Ecto neural progenitor cell (in vitro differentiated cells): ENCODE measurements around the gene EFTUD2.
"Not testable (repeated sequence)": the region's sequence is repeated elsewhere in the genome, so short reads cannot be mapped to it uniquely, and the experiment has no call there.

Source experiments
- DNase-seq: peaks from one replicate; pipeline ENCODE4 v3.0.0-alpha.2; 2018; ENCODE audit warnings: low spot score

The EFTUD2 gene

DNA sequence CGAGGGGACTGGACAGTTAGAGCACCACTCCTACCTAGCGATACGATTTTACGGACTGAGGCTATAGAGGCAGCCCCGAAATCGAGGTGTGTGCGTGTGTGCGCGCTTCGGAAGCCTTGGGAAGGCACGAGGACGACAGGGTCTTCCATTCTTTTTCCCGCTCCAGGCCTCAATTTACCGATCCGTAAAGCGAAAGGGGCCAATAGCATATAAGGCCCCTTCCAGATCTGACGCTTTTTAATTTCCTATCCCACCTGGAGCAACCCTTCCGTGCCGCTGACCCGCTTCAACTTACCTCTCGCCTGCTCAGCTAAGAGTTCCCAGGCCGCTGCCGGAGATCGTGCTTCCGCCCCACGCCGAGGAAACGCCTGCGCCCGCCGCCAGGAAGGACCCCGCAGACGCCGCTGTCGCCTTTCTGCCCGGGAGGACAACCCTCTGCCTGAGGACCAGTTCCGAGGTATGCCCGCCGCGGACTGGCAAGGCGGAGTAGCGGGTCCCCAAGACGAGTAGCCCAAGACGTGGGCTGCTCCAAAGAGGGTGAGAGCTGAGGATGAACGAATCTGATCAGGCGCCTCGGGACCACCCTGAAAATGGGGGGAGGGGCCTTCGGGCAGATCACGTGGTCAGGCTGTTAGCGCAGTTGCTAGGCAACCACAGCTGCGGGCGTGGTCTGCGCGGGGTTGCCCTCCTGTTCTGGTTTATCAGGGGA is at the start of gene EFTUD2:
TSS of gene EFTUD2 (minus strand) at position 372 of the 709 bp plus-strand sequence. CDS start 4,924 bp downstream, outside the sequence.
- DNase-seq, result peak; percentile 99

DNA sequence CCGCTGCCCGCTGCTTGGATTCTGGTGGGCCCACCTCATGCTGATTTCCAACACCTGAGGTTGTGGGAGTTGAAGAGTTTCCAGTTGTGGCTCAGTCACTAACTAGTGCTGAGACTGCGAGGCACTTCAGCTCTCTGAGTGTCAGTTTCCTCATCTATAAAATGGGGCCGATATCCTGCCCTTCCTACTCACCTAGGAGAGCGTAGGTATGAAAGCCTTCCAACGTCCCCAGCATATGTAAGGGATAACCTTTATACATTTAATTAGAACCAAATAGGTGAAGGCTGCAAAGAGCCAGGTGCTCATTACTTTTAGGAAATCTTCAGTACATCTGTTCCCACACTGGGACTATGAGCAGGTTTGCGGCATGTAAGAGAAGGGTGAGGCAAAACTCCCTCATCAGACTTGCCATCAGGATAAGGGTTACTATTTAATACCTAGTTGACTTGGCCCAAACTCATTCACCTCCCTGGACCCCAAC is 49.1 kb upstream of the EFTUD2 start:
- no peak for DNase-seq

DNA sequence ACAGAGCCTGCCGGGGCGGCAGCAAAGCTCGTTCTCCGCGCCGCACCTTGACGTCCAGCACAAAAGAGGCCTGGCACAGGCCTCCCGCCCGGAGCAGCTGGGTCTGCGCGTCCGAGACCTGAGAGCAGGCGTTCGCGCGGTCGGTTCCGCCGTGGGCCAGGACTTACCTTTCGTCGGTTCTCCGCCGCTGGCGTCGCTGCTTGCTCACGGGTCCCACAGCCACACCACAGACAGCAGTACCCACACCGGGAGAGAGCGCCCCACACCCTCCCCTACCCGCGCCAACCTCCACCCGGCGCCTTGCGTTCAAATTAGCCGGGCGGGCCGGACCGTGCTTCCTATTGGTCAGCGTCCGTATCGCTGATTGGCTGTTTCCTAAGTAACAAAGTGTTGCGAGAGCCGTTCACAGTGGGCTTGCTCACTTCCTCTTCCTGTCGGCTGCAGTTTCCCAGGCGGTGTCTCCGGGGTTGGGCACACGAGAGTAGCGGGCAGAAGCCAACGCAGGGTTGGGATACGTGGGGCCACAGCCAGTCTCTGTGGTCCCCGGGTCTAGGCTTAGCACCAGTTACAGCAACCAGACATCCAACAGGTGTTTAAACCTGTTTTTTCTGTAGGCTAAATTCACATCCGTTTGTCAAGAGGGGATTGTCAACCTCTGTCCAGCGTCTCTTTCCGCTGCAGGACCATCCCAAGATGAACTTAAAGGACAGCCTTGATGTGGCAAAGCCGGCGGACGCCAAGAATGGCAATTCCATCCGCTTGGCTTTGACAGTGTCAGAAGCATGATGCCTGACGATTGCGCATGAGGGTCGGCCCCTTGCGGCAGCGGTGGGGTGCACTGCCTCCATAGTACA is 48.4 kb upstream of the EFTUD2 start, which contains the start of gene KIF18B:
TSS of gene KIF18B (minus strand) at position 313 of the 854 bp plus-strand sequence. CDS start 11,429 bp downstream, outside the sequence.
- DNase-seq, result peak; percentile 98

DNA sequence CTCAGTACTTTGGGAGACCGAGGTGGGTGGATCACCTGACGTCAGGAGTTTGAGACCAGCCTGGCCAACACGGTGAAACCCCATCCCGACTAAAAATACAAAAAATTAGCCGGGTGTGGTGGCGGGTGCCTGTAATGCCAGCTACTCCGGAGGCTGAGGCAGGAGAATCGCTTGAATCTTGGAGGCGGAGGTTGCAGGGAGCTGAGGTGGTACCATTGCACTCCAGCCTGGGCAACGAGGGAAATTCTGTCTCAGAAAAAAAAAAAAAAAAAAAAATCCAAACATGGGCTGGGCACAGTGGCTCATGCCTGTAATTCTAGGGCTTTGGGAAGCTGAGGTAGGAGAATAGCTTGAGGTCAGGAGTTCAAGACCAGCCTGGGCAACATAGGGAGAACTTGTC is 46.4 kb upstream of the EFTUD2 start:
- not testable (repeated sequence) for DNase-seq

DNA sequence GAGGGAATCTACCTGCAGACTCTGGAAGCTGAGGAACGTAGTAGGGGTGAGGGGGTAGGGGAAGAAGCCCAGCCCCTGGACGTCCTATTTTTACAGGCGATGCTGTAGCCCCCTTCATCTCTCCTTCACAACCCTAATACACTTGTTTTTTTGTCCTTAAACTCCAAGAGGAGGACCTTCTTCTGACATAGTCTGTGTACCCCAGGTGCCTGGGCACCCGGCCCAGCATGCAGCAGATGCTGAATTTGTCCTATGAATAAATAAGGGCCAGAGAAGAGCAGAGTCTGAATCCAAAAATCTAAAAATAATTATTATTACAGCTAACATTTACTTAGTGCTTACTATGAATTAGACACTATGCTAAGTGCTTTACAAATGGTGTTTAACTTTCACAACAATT is 43.2 kb upstream of the EFTUD2 start:
- DNase-seq, result no peak

DNA sequence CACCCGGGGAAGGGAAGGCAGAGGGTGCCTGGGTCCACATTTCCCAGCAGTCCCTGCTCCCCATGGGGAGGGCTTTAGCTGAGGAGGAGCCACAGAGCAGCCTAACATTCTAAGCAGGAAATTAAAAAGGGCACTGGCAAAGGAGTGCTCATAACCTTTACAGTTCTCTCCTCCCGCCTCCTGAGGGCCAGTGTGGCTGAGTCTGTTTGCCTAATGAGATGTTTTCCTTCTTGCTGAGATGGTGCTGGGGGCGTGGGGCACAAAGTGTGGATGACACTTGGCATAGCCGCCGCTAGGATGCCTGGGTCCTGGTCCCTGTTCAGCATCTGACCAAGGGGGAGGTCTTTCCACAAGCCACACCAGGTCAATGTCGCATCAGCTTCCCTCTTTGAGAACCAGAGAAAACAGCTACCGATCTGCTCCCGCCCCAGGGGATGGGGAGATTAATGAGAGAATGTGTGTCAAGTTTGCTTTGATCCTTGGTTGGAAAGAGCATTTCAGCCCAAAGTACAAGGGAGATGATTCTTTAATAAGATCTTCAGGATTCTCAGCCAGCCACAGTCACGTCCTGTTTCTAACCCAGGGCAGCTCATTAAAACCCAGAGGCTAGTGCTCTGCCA is 42.6 kb upstream of the EFTUD2 start:
- no peak for DNase-seq

DNA sequence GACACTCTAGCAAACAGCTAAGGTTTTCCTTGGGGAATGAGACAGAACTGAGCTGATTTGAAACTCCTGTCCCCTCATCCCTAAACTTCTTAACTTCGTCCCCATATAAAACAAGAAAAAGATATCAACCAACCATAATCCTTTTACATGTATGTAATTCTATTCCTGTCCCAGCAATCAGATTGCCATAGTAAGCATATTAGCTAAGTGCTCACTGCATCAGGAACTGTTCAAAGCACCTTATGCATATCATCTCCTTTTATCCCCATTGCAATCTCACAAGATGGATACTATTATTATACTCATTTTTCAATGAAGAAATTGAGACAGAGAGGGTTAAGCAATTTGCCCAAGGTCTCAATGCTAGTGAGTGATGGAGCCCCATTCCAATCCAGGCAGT is 41.5 kb upstream of the EFTUD2 start:
- no peak for DNase-seq

DNA sequence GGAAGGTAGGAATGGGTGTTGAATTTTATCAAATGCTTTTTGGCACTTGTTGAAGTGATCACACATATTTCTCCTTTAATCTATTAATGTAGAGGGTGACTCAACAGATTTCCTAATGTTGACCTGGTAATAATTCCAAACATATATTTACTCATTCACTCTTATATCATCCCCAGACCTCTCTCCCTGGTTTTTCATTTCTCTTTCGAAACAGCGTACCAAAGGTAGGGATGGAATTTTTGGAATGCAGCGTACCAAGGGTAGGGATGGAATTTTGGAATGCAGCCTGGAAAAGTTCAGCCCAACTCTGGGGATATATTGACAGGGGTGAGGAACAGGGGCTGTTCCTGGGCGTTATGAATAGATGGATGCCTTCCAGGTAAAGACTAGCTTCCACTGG is 41.1 kb upstream of the EFTUD2 start:
- no peak for DNase-seq

DNA sequence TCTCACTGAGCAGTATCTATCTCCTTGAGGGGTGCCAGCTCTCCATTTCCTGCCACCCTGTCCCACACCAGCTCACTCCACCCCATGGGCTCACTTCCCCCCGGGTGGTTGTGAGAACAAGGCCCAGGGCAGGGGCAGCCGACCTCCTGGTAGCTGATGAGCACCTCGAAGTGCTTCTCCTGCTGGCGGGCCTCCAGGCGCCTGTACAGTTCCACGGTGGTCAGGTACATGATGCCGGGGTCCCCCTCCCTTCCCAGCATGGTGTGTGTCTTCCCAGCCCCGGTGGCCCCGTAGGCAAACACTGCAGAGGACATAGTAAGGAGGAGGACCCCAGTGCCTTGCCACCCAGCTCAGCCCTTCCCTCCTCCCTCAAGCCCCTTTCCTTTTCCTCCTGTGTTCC is 35.9 kb upstream of the EFTUD2 start:
- no peak for DNase-seq

DNA sequence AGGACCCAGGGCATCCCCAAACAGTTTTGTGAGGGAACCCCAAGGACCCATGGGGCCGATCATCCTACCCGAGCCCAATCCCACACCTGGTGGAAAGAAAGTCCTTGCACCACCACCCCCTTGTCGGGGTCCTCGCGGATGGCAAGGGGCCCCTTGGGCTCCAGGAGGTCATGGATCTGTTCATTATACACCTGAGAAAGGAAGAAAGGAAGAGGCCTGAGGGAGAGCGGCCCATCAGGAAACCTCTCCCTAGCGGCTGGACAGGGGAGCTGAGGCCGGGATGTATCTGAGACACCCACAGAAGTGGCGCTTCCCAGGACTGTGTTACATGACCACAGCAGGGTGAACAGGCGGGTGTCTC is 35.5 kb upstream of the EFTUD2 start:
- DNase-seq, result no peak

DNA sequence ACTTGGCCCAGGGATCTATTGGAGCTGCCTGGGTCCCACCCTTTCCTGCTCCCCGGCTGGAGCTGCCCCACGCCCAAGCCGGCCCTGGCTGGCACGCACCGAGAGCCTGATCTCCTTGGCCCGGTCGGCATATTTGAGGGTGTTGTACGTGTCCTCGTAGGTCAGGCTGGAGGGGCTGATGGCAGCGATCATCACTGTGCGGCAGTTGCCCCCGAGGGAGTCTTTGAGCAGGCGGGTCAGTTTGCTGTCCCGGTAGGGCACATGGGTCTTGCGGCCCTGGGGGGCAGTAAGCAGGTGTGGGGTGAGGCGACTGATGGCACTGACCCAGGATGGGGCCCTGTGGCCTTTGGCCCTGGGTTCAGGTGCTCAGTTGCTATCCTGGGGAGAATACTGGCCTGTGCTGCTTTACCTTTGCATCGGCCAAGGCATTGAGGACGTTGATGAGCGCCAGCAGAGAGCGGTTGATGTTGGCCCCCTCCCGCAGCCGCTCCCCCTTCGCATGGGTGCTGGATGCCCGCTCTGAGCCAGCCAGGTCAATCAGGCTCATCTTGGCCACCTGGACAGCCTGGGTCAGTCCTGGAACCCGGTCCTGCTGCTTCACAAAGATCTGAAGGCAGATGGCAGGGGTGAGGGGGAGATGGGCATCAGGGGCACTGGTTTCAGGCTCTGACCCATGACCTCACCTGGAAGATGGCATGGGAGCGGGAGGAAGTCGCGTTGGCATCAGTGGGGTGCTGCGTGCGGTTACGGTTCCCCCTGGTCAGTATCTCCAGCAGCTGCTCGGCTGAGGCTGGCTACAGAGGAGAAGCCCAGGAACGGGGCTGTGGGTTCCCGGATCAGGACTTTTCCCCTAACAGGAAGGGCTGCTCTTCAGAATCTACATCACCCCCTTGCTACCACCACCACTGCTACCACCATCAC is 34.8 kb upstream of the EFTUD2 start:
- DNase-seq, result no peak

DNA sequence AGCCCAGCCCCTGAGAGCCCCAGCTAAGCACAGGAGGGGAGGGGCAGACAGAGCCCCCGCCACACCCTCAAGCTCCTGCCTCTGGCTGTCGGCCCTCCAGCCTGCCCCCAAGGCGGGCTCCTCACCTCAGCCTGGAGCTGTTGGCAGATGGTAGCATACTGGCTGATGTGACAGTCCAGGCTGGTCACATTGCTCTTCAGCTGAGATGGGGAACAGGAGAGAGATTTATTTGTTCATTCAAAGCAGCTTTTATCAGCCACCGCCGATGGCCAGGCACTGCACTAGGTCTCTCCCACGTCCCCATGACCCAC is 33.5 kb upstream of the EFTUD2 start:
- DNase-seq, result no peak

DNA sequence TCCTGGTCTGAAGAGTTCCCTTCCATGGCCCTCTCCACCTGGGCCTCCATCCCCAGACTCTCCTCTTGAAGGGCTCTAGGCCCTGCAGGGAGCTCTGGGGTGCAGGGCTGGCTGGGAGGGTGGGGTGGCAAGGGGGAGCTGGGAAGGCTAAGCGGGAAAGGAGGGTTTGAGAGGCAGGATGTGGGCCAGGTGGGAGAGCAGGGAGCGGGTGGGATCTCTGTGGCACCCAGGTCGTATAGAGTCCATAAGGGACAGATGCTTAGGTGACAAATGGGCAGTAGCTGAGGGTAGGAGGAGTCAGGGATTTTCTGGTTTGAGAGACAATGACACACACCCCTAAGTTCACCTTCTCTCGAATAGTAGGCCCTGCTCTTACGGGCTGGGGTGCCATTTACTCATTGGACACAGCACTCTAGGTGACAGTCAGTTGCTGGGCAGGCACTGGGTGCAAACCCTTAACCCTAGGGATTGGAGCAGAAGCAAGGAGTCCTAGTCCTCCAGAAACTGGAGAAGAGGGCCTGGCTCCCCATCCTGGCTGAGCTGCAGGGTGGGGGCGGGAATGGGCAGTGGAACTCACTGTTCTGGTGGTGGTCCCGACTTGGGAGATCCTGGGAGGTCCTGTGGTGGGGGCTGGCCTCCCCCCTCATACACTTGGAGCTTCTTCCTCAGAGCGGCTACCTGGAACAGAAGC is 33.0 kb upstream of the EFTUD2 start:
- DNase-seq, result no peak

DNA sequence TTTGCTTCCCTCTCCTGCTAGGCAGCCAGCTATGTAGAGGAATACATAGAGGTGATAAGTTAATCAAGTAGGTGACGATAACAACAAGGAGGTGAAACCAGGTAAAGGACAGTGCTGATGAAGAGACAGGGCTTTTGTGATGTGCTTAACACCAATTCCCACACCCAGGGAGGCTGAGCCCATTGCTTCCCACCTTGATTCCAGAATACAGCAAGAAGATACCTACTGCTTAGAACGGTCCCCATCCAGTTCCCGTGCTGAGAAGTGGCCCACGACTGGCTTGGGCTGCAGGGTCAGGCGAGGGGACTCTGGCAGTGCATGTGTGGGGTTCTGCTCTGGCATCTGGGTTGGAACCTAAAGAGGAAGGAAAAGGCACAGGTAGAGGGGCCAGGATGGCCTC is 32.1 kb upstream of the EFTUD2 start:
- DNase-seq, result no peak

DNA sequence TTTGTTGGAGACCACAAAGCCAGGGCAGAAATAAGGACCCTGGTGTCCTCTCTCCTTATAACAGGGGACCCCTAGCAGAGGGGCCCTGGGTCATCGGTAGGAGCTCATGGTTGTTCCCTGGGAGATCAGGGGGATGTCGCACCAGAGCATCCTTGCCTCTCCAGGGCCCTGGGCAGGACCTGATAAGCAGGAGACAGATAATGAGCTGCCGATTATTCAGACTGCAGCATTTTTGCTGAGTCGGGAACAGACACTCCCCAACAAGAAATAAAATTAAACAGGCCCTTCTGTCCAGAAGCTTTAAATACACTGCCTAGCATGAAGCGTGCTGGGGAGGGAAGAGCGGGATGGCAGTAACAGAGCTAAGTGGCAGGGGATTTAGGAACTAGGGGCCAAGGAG is 31.4 kb upstream of the EFTUD2 start:
- no peak for DNase-seq

DNA sequence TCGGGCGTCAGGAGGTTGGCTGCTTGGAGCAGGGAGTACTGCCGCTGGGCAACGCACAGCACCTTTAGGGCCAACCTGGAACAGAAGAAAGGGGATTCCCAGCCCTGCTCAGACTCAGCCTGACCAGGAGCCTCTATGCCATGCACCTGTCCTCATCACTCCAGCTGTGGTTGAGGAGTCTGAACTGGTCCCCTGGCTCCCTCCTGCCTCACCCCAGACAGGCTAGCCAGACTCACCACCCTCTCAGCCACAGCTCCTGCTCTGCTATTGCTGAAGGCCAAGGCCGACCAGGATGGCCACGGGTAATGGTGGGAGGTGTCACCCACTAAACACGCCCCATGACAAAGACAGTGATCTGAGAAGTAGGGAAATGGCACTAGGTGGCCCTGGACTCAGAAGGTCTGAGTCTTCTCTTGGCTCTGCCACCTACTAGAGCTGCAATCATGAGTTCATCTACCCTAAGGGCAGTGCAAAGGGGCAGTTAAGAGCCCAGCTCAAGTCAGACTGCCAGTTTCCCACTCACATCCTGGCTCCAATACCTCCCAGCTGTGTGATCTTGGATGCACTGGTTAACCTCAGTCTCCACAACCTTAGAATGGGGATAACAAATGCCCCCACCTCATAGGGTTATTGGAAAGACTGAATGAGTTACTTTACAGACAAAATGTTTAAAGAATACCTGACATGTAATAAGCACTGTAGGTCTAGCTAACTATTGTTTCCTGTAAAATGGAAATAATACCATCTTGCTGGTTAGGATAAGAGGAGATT is 29.9 kb upstream of the EFTUD2 start:
- no peak for DNase-seq

DNA sequence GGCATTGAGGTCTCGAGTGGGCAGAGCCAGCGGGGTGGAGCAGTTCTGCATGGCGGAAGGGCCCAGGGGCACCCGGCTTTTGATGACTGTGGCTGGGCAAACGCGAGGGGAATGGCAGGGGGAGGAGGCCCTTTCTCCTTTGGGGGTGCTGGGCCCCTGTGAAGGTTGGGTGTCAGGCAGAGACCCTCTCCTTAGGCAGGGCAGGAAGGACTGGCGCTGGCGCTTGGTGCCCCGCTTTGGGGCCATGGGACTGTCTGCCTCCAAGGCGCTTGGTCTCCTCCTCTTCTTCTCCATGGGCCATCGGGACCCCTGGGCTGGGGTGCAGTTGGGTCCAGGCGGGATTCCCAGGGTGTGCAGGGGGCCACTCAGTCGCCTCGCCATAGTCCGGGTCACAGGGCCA is 28.9 kb upstream of the EFTUD2 start:
- DNase-seq, result no peak

DNA sequence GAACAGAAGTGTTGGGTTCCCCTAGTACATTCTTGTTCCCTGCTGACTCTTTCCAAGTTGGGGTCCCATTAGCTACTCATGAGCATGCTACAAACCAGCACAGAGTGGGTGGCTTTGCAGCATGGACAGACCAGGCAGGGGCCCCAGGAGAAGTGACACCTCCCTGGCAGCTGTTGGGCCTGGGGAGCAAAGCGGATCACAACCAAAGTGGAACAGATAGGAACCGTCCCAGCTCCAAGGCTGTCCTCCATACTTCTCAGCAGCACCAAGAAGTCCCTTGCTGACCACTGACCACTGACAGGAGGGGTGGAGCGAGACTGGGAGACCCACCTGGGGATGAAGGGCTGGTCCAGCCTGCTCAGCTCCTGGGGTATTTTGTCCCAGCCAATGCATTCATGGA is 28.5 kb upstream of the EFTUD2 start:
- no peak for DNase-seq

DNA sequence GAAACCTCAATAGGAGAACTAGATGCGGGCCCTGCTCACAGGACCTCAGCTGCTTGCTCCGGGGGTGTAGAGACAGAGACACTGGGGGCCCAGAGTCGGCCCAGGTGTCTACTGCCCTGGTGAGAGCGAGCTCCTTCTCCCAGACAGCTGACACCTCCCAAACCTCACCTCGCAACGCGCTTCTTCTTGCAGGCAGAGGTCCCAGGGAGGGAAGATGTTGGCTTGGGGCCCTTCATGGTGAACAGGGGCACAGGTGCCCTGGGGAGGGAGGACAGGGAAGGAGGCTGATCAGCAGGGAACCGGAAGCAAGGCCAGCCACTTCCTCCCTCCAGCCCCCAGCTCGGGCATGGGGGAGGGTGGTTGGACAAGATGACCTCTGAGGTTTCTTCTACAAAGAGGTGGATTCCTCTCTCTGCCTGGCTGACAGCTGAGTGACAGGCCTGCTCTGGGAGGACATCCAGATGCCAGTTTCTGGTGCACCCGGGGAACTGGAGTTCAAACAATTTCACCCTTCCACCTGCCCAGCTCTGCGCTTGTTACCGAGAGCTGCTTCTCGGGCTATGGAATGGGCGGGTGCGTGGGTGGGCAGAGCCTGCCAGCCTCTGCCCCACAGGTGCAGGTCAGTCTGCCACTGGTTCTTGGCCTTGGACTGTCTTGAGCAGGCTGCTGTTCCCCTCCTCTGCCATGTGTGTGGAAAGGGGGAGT is 27.7 kb upstream of the EFTUD2 start:
- DNase-seq, result no peak
